Measurements from ENCODE around the gene TMEFF2.

The TMEFF2 gene

GRCh38 chr2:191974676-191975075 is 220.1 kb downstream of the TMEFF2 start:
- no peak for DNase-seq (ENCODE audit: extremely low read depth, low read depth)
- no peak for TF ChIP-seq CTCF (IDR thresholded peaks at IDR 0.05; ENCODE audit: low read depth, low read length)

- no peak for TF ChIP-seq CTCF (IDR thresholded peaks at IDR 0.05; ENCODE audit: low read depth, low read length)
- no peak for DNase-seq (ENCODE audit: extremely low read depth, low read depth)
These were observed 223.9 kb downstream of the TMEFF2 start for GRCh38 chr2:191970867-191971266.

GRCh38 chr2:191968120-191968519 is 226.6 kb downstream of the TMEFF2 start:
- no peak for DNase-seq (ENCODE audit: extremely low read depth, low read depth)
- no peak for TF ChIP-seq CTCF (IDR thresholded peaks at IDR 0.05; ENCODE audit: low read depth, low read length)

- no peak for TF ChIP-seq CTCF (IDR thresholded peaks at IDR 0.05; ENCODE audit: low read depth, low read length)
- DNase-seq (ENCODE audit: extremely low read depth, low read depth): no peak
These were observed 229.0 kb downstream of the TMEFF2 start for GRCh38 chr2:191965733-191966132.

- DNase-seq (ENCODE audit: extremely low read depth, low read depth): no peak
- no peak for TF ChIP-seq CTCF (IDR thresholded peaks at IDR 0.05; ENCODE audit: low read depth, low read length)
These were observed 233.2 kb downstream of the TMEFF2 start for GRCh38 chr2:191961556-191961955.

- no peak for TF ChIP-seq CTCF (IDR thresholded peaks at IDR 0.05; ENCODE audit: low read depth, low read length)
- DNase-seq (ENCODE audit: extremely low read depth, low read depth): no peak
These were observed 235.5 kb downstream of the TMEFF2 start for GRCh38 chr2:191959209-191959608.

- no peak for DNase-seq (ENCODE audit: extremely low read depth, low read depth)
- TF ChIP-seq CTCF (IDR thresholded peaks at IDR 0.05; ENCODE audit: low read depth, low read length): no peak
These were observed 236.5 kb downstream of the TMEFF2 start for GRCh38 chr2:191957996-191958860.
